HT-29 (cell line): Measurements from ENCODE around the gene DTNBP1. TPM values are rescaled to one million over a fixed set of nuclear protein-coding genes. Genes with fewer than 3 reads are reported as not detected.

Source experiments
- DNase-seq: peaks from one replicate; pipeline ENCODE4 v3.0.0-alpha.2; 2015; ENCODE audit warnings: low spot score
- total RNA-seq: library from RNA; depleted of rRNA; stranded (reverse); fragments of >200 nt; shearing (Covaris generic); gene quantifications from 2 replicates; pipeline ENCODE4 v1.2.3, GENCODE V29; 2014

DTNBP1 gene
- total RNA-seq, 1 experiment from 2014 or later, result 7.1 TPM

- DNase-seq, result no peak
These were observed 70.2 kb downstream of the DTNBP1 start for GRCh38 chr6:15592610-15593009.

GRCh38 chr6:15588971-15589634 lies 73.7 kb downstream of the DTNBP1 start:
- no peak for DNase-seq

GRCh38 chr6:15586503-15586902 lies 76.3 kb downstream of the DTNBP1 start:
- DNase-seq, result no peak

- DNase-seq, result no peak
These were observed 77.0 kb downstream of the DTNBP1 start for GRCh38 chr6:15585760-15586214.

GRCh38 chr6:15582499-15582898 lies 80.3 kb downstream of the DTNBP1 start:
- DNase-seq, result no peak

GRCh38 chr6:15581751-15582150 lies 81.1 kb downstream of the DTNBP1 start:
- no peak for DNase-seq

- DNase-seq, result no peak
These were observed 82.5 kb downstream of the DTNBP1 start for GRCh38 chr6:15580326-15580725.

- no peak for DNase-seq
These were observed 84.0 kb downstream of the DTNBP1 start for GRCh38 chr6:15578716-15579391.

- no peak for DNase-seq
These were observed 85.2 kb downstream of the DTNBP1 start for GRCh38 chr6:15577550-15578171.

- DNase-seq, result no peak
These were observed 85.7 kb downstream of the DTNBP1 start for GRCh38 chr6:15577106-15577505.

- no peak for DNase-seq
These were observed 87.3 kb downstream of the DTNBP1 start for GRCh38 chr6:15575357-15576033.

GRCh38 chr6:15574486-15574885 lies 88.3 kb downstream of the DTNBP1 start:
- DNase-seq, result no peak

- no peak for DNase-seq
These were observed 88.8 kb downstream of the DTNBP1 start for GRCh38 chr6:15574023-15574422.

GRCh38 chr6:15573384-15573783 lies 89.4 kb downstream of the DTNBP1 start:
- DNase-seq, result no peak

GRCh38 chr6:15572296-15573016 lies 90.4 kb downstream of the DTNBP1 start:
- DNase-seq, result no peak

- DNase-seq, result no peak
These were observed 92.7 kb downstream of the DTNBP1 start for GRCh38 chr6:15570171-15570570.

GRCh38 chr6:15569035-15569995 lies 93.5 kb downstream of the DTNBP1 start:
- DNase-seq, result no peak

- DNase-seq, result no peak
These were observed 99.9 kb downstream of the DTNBP1 start for GRCh38 chr6:15562977-15563376.

- no peak for DNase-seq
These were observed 101.2 kb downstream of the DTNBP1 start for GRCh38 chr6:15561447-15562199.

- no peak for DNase-seq
These were observed 102.1 kb downstream of the DTNBP1 start for GRCh38 chr6:15560713-15561112.
